Testis (tissue), 3 donors: ENCODE measurements around the gene MAP3K19. TPM values are rescaled to one million over a fixed set of nuclear protein-coding genes. Genes with fewer than 3 reads are reported as not detected.
"Not testable (repeated sequence)": the region's sequence is repeated elsewhere in the genome, so short reads cannot be mapped to it uniquely, and the experiment has no call there.

ENCODE experiments used
- DNase-seq: peaks from one replicate; pipeline ENCODE4 v3.0.0-alpha.2; 2019
- H3K27ac ChIP-seq, 2 donors: fragments of 200-600 bp; sonication (generic); one replicate each; pipeline ENCODE4 v1.5.1; 2019
- H3K27me3 ChIP-seq: fragments of 200-600 bp; sonication (generic); one replicate; pipeline ENCODE4 v1.5.1; 2019
- H3K36me3 ChIP-seq: fragments of 200-600 bp; sonication (generic); one replicate; pipeline ENCODE4 v1.5.1; 2017; ENCODE audit warnings: low read depth; ENCODE audit errors: missing control alignments
- H3K4me1 ChIP-seq: fragments of 200-600 bp; sonication (generic); one replicate; pipeline ENCODE4 v1.5.1; 2019
- H3K4me3 ChIP-seq, 2 donors: fragments of 200-600 bp; sonication (generic); one replicate each; pipeline ENCODE4 v1.5.1; 2017 to 2019
- H3K9me3 ChIP-seq: fragments of 200-600 bp; sonication (generic); one replicate; pipeline ENCODE4 v1.5.1; 2017
- POLR2A ChIP-seq: fragments of 450-650 bp; IDR thresholded peaks from one replicate; pipeline ENCODE4 v1.6.1; 2017; ENCODE audit warnings: antibody characterized with exemption, mild to moderate bottlenecking, moderate library complexity
- WGBS, 2 donors: methylation state at CpG; one replicate each; pipeline ENCODE4 v1.1.5; 2018; 5-methylcytosine and 5-hydroxymethylcytosine counted together
- intact Hi-C: fragments of 100-400 bp; cut with DNase I; formaldehyde crosslinking; loops from one replicate; pipeline ENCODE4 v1.15.1; 2023; ENCODE audit warnings: low total_unique reads
- polyA plus RNA-seq: library from polyadenylated mRNA; stranded (reverse); fragments of 350-450 nt; fragmentation: Illumina TruSeq; extraction: RNeasy Lipid Tissue Mini Kit (QIAGEN cat#74804); gene quantifications from one replicate; pipeline ENCODE4 v1.2.3, GENCODE V29; 2014; ENCODE audit warnings: low read depth, low replicate concordance; ENCODE audit not compliant: insufficient read depth
- total RNA-seq, 2 donors: library from RNA; depleted of rRNA; stranded (reverse); fragments of >200 nt; gene quantifications; one replicate each; pipeline ENCODE4 v1.2.3, GENCODE V29; 2016
- TF ChIP-seq, protein P1 (sequence below), 3 experiments: fragments of 450-650 bp in 2 of 3; fragments of 200-600 bp in 1 of 3; sonication (generic) in 1 of 3; IDR thresholded peaks; one replicate each; pipeline ENCODE4 v1.5.1; 2016 to 2019; ENCODE audit warnings: antibody characterized with exemption in 3 of 3, mild to moderate bottlenecking in 2 of 3, moderate library complexity in 1 of 3

Gene MAP3K19
- total and polyA plus RNA-seq, 3 donors from 2014 or later: 6.8 to 15.1 (median 9.8) TPM

GRCh38 chr2:135093670-135094330 is 46.6 kb upstream of the MAP3K19 start:
- WGBS, 2 donors: 93% methylated on average over 3 of the region's 3 CpGs
- Histone ChIP-seq H3K27me3 (no peaks in the 10 kb centered on the region), H3K27ac (no peak overlapping the region), H3K9me3 (no peaks in the 10 kb centered on the region), H3K36me3 (no peaks in the 10 kb centered on the region), H3K4me3 (no peak overlapping the region), H3K4me1 (no peaks in the 10 kb centered on the region)
- TF ChIP-seq POLR2A: no peak
- TF ChIP-seq, protein P1, sequence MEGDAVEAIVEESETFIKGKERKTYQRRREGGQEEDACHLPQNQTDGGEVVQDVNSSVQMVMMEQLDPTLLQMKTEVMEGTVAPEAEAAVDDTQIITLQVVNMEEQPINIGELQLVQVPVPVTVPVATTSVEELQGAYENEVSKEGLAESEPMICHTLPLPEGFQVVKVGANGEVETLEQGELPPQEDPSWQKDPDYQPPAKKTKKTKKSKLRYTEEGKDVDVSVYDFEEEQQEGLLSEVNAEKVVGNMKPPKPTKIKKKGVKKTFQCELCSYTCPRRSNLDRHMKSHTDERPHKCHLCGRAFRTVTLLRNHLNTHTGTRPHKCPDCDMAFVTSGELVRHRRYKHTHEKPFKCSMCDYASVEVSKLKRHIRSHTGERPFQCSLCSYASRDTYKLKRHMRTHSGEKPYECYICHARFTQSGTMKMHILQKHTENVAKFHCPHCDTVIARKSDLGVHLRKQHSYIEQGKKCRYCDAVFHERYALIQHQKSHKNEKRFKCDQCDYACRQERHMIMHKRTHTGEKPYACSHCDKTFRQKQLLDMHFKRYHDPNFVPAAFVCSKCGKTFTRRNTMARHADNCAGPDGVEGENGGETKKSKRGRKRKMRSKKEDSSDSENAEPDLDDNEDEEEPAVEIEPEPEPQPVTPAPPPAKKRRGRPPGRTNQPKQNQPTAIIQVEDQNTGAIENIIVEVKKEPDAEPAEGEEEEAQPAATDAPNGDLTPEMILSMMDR (IDR thresholded peaks at IDR 0.05): no peak
- no peak for DNase-seq
- intact Hi-C loops: no loop called here

DNA sequence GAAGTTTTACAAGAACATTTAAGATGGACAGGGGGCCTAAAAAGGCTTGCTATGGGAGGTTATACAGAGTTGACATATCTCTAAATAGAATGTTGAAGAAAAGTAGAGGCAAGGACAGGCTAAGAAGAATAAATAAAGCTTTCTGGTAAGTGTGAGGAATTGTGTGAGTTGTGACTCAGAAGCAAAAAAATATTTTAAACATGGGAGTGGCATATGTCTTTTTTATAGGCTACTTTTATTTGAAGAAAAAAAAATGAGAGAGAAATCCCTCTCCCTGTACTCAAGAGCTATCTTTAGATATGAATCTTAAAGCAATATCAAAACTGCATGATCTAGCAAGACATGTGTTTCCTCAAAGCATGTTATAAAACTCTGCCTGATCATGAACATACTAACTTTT is 45.9 kb upstream of the MAP3K19 start:
- Histone ChIP-seq H3K4me1 (no peaks in the 10 kb centered on the region), H3K27me3 (no peaks in the 10 kb centered on the region), H3K9me3 (no peaks in the 10 kb centered on the region), H3K4me3 (no peak overlapping the region), H3K36me3 (no peaks in the 10 kb centered on the region), H3K27ac (no peak overlapping the region)
- DNase-seq: no peak
- intact Hi-C loops: no loop called here
- TF ChIP-seq POLR2A: no peak
- TF ChIP-seq, protein P1 (IDR thresholded peaks at IDR 0.05): no peak

DNA sequence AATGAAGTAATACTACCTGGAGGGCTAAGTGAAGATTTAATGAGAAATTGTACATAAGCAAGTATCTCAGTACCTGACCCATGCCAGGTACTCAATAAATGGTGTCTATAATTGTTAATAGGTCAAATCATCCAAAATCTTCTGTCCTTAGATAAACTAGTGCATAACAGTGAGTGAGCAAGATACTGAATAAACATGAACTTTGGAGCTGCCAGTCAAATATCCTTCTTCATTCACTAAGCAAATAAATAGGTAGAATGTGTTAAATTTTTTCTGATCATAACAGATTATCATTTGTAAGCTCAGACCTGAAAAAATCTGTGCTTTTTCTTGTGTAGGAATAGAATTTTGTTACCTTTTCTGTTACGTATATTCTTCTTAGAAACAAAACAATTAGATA is 44.4 kb upstream of the MAP3K19 start:
- H3K9me3 ChIP-seq: no peaks in the 10 kb centered on the region
- no peaks in the 10 kb centered on the region for H3K36me3 ChIP-seq
- no peak overlapping the region for H3K4me3 ChIP-seq
- TF ChIP-seq POLR2A: no peak
- TF ChIP-seq, protein P1 (IDR thresholded peaks at IDR 0.05): no peak
- no peaks in the 10 kb centered on the region for H3K4me1 ChIP-seq
- no peak overlapping the region for H3K27ac ChIP-seq
- H3K27me3 ChIP-seq: no peaks in the 10 kb centered on the region
- DNase-seq: no peak
- intact Hi-C loops: no loop called here
- WGBS, 2 donors: 86 to 96% methylated on average over 1 of the region's 1 CpG

GRCh38 chr2:135089597-135089996 is 42.4 kb upstream of the MAP3K19 start:
- WGBS, 2 donors: 95 to 97% methylated on average over 4 of the region's 4 CpGs
- H3K4me1 ChIP-seq, DNase-seq, H3K9me3 ChIP-seq, H3K4me3 ChIP-seq, H3K27me3 ChIP-seq, intact Hi-C loops, H3K36me3 ChIP-seq, H3K27ac ChIP-seq: not testable (repeated sequence)

- H3K9me3 ChIP-seq: no peaks in the 10 kb centered on the region
- TF ChIP-seq, protein P1 (IDR thresholded peaks at IDR 0.05): no peak
- TF ChIP-seq POLR2A: no peak
- H3K27me3 ChIP-seq: no peaks in the 10 kb centered on the region
- H3K4me3 ChIP-seq: no peak overlapping the region
- H3K27ac ChIP-seq: no peak overlapping the region
- DNase-seq: no peak
- H3K4me1 ChIP-seq: no peaks in the 10 kb centered on the region
- 84 to 87% methylated on average over 2 of the region's 2 CpGs for WGBS, 2 donors
- intact Hi-C loops: no loop called here
- H3K36me3 ChIP-seq: no peaks in the 10 kb centered on the region
Measured at GRCh38 chr2:135086222-135086621, 39.0 kb upstream of the MAP3K19 start.
